DMS153 (cell line): ENCODE results near the gene PLEKHA8.
"Not testable (repeated sequence)": the region's sequence is repeated elsewhere in the genome, so short reads cannot be mapped to it uniquely, and the experiment has no call there.

ENCODE experiments used
- DNase-seq: peaks from one replicate; lab custom pipeline; 2025; lab: John Stamatoyannopoulos, UW

PLEKHA8 gene

DNA sequence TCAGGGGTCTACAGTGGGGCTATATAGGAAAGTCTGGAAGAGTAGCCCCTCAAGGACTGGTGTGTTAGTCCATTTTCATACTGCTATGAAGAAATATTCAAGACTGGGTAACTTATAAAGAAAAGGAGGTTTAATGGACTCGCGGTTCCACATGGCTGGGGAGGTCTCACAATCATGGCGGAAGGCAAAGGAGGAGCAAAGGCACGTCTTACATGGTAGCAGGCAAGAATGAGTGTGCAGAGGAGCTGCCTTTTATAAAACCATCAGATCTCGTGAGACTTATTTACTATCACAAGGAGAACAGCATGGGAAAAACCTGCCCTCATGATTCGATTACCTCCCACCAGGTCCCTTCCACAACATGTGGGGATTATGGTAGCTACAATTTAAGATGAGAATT, 4.7 kb upstream of the PLEKHA8 start:
- DNase-seq, result no peak

DNA sequence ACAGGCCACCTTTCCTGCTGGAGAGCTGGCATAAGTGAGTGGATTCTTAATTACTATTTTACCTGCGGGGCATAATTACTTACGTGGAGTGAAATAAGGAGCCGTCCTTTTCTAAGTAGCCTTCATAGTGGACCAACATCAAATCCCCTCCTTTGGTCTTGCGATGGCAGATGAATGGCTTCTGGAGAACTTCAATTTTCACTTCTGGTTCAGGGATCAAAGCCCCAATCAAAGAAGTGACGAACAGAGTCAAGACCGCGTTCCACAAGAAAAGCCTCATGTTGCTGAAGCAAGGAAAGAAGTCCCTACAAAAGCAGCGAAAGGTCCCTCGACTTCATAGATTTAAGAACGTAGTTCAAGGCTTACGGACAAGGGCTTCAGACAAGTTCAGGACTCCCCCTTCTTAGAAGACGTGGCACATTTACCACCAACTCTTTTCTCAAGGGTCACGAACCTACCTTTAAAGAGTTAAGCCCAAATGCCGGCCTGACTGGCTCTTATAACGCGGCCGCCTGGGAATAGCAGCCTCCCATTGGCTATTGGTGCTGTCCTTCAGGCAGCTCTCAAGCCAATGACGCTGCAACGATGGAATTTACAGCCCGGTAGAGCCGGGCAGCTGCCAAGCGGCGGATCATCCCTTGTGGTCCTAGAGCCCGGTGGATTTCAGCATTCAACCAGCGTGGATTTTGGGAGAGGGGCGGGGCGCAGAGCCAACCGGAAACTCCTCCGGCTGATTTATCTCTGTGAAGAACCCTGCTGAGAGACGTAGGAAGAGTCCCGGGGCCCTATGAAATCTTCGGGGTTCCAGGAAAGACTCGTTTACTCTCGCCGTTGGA, 1.8 kb upstream of the PLEKHA8 start, which contains the start of gene FKBP14:
TSS of gene FKBP14 (minus strand) at position 474 of the 836 bp plus-strand sequence. CDS start at position 280, 194 bp downstream.
- peak; percentile 99 for DNase-seq

DNA sequence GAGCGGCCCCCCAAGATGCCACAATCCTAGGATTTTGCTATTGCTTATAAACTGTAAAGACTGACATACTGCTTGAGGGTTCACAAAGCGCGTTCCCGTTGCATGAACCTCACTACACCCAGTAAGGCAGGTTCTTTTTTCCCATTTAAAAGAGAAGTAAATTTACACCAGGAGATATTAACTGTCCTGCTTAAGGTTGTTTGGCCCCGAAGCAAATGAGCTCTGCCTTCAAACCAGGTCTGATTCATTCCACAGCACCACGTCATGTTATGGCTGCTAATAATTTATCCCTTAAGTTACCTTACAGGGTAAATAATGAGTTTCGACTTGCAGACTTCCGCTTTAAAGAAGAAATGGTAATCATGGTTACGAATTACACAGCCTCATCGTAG, 1.2 kb upstream of the PLEKHA8 start:
- no peak for DNase-seq

DNA sequence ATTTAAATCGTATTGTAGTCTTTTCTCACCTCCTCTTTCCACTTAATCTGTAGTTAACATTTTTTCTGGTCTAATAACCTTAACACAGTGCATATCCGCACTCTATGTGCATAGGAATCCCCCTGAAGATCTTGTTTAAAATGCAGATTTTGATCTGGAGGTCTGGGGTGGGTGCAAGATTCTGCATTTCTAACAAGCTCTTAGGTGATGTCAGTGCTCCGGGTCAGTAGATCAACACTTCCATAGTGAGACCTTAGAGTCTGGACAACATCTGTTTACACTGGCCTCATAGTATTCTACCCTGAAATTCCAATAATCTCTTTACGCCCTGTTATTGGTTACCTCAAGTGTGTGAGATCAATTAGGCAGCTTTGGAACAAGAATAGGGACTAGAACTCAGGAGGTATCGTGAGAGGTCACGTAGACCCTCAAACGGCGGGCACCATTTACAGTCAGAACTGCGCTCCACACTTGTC, 434 bp upstream of the PLEKHA8 start:
- DNase-seq, result peak; percentile 55

DNA sequence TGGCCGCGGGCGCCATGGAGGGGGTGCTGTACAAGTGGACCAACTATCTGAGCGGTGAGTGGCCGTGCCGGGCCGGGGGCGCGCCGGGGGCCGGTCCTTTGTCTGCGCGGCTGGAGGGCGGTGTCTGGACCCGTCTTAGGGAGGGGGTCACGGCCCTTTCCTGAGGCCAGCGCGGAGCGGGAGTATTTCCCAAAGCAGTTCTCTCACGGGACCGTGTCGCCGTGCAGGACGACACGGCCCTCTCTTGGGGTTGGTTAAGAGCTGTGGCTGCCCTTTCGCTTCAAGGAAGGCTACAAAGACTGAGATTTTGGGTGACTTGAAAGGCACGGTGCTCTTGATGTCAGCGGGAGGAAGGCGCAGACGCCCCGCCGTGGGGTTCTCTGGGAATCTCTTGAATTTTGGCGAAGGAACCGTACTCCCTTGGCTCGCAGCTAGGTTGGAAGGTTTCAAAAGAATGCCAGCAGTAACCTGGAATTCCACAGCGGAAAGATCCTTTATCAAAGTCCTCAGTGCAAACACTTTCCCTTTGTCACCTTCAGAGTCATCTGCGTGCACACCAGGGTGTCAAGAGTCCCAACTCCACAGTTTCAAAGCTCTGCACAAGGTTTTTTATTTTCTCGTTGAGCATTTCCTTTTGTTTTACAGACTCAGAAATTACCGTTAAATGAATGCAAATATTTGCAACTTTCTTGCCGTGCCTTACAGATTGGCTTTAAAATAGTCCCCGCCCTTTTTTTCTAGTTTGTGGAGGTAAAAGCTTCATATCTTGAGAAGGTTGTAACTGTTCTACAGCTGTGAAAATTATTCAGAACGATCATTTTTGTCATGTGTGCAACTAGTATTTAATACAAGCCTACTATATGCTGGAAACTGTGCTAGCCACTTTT, 780 bp downstream of the PLEKHA8 start:
- DNase-seq, result no peak

DNA sequence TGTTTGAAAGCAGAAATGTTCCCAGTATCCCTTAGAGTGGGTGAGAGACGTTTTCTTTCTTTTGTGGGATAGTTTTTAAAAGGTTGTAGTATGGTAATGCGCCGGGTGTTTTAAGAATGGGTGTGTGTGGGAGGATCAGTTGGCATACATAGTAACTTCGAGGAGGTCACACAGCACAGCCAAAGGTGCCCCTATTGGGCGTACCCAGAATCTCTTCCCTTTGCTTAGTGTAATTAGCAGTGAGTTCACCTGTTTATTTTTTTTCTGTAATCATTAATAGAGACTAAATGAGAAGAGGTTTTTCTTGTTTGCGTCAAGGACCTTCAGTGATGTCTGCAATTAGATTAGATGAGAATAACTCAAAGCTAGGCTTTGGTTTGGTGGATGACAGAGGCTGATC, 1.5 kb downstream of the PLEKHA8 start:
- DNase-seq, result no peak

DNA sequence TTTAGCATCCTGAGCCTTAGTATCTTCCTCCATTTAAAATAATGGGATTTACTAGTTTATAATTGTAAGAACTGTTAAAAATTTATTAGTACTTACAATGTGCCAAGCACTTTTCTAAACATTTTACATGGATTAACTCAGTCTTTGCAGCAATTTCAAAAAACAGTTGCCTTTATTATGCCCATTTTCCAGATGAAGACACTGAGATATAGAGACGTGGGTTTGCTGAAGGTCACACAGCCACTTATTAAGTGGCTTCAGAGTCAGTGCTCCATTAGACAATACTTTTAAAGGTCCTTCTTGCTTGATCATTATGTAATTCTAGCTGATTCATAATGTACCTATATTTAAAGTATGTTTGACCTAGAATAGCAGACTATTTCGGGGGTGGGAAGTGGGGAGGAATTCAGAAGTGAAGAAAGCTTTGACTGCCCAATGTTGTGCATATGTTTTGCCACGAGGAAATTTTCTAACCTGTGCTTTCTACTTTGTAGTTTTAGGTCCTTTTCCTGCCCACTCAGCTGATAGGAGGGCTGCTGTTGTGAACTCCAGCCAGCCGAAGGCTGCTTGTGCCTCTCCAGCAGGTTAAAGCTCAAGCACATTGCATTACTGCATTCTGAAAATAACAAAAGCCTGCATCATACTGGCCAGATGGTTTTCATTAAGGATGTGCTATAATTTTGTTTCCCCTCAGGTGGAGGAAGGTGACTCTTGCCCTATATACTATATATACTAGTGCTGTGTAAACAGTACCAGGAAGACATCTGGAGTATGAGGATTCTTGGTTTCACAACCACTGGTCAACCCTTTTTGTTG, 4.3 kb downstream of the PLEKHA8 start:
- no peak for DNase-seq

DNA sequence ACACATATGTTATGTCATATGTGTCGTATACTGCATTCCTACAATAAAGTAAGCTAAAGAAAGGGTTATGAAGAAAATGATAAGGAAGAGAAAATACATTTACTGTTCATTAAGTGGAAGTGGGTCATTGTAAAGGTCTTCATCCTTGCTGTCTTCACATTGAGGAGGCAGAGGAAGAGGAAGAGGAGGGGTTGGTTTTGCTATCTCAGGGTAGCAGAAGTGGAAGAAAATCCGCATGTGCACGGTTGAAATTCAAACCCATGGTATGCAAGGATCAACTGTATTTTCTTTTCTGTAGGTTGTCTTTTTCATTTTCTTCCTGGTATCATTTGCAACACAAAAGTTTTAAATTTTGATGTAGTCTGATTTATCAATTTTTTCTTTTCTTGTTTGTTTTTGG, 6.3 kb downstream of the PLEKHA8 start:
- no peak for DNase-seq

DNA sequence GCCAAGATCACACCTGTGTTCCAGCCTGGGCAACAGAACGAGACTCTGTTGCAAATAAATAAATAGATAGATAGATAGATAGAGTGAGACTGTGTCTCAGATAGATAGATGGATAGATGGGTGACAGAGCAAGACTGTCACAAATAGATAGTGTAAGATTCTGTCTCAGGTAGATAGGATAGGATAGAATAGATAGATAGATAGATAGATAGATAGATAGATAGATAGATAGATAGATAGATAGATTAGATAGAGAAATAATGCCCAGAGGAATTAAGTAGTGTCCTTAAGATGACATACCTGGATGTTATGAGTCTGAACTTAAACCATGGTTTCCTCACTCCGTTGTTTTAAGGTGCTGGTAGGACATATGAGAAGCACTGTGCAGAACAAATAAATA, 8.0 kb downstream of the PLEKHA8 start:
- DNase-seq, result no peak

DNA sequence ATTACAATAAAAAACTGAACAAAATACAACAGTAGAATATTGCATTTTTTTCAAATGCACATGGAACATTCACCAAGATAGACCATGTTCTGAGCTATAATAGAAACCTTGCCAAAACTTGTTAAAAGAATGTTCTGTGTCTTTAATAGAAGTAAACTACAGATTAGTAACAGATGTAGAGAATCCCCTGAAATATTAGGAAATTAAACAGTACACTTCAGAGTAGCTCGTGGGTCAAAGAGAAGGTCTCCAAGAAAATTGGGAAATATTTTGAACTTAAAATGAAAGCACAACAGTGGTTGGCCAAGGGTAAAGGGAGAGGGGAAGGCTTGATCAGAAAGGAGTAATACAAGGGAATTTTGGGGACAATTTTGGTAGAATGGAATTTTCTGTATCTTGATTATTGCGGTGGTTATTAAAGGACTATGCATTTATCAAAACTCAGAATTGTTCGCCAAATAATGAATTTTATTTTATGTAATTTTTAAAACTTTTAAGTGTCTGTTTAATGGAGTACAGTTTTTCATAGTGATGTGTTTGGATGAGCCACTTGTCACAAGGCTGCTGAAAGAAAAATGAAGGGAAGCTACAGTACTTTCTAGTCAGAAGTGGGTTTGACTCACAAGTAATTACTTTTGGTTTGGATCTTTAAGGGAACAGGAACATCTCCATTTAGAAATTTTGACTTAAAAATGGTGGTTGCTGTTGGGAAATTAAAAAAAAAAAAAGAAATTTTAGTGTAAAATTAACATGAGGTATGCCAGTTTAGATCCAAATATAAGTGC, 10.2 kb downstream of the PLEKHA8 start:
- DNase-seq, result no peak

DNA sequence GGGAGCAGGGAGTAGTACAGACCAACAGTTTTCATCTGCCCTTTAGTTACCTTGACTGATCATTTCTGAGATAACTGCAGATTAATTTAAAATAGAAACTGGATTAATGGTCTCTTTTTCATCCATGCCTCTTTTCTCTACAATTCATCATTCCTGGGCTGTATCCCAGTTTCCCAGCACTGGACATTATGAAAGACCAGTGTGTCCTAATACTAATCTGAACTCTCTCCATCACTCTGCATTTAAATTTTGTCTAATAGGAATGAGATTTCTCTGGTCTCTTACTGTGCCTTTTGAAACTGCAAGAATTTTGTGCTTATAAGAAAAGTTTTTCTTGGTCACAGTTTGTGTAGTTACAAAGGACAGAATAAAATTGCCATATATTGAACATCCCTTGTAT, 12.7 kb downstream of the PLEKHA8 start:
- no peak for DNase-seq

DNA sequence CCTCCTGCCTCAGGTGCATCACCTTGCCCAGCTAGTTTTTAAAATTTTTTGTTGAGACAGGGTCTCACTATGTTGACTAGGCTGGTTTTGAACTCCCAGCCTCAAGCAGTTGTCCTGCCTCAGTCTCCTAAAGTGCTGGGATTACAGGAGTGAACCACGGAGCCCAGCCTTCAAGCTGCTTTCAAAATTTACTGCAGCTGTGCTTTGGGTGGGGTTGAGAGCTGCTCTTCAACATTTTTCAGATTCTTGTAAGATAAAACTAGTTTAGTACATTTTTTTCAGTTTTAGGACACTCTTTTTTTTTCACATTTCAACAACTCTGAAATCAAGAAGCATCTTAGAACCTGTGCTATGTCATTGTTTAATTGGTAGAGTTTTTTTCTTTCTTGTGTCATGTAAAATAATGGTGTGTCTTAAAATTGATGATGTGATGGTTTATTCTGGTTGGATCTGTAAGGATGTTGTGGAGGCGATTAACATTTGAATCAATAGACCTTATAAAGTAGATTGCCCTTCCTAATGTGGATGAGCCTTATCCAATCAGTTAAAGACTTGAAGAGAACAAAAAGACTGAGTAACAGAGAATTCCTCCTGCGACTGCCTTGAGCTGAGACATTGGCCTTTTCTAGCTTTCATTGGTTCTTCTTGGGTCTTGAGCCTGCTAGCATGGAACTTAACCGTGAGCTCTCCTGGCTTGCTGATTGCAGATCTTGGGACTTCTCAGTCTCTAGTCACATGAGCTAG, 13.5 kb downstream of the PLEKHA8 start:
- DNase-seq, result no peak

DNA sequence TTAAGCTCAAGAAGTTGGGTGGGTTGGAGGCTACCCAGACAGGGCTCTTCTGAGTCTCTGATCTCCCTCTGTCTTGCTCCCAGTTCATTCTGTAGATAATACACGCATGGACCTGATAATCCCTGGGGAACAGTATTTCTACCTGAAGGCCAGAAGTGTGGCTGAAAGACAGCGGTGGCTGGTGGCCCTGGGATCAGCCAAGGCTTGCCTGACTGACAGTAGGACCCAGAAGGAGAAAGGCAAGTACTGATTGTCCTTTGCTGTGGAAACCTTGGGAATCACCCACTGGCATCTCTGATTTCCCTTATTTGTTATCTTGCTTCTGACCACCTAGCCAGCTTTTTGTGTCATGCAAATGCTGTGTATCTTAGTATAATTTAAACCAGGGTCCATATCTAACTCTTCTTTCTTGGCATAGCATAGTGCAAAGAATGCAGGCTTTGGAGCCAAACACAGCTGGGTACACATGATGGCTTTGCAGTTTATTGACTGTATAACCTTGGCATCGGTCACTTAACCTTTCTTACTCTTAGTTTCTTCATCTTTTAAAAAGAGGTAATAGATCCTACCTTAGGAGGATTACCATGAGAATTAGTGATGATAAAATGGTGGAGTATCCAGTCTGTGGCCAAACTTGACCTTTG, 18.0 kb downstream of the PLEKHA8 start:
- no peak for DNase-seq

DNA sequence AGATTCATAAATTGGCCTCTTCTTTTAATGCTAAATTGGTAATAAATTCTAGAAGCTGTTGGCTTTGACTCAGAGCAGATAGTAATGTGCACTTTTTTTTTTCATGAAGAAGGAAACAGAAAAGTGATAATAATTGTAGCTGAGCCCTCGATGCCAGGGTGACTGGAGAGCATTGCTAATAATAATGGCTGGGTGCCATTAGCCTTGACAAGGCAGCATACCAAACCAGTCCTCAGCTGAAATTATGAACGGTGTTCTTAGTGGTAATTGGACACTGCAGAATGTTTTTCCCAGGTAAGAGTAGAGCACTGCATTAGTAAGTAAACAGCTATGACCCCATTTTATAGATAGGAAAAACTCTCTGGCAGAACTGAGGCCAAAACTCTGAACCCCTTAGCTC, 18.9 kb downstream of the PLEKHA8 start:
- no peak for DNase-seq

DNA sequence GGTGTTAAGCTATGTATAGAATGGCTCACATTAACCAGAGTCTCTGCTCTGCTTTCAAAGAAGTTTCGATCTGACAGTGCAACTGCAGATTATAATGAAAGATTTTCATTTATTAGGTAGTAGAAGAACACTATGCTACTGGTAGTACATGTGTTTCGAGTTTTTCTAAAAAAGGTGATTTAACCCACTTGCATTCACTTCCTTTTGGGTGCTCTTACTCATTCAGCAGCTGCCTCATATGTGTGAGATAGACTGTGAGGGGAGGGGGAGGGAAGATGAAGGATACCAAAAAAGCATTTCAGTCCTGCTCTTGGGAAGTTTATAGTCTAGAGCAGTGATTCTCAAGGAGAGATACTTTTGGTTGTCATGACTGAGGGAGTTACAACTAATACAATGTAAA, 20.4 kb downstream of the PLEKHA8 start:
- DNase-seq, result no peak

DNA sequence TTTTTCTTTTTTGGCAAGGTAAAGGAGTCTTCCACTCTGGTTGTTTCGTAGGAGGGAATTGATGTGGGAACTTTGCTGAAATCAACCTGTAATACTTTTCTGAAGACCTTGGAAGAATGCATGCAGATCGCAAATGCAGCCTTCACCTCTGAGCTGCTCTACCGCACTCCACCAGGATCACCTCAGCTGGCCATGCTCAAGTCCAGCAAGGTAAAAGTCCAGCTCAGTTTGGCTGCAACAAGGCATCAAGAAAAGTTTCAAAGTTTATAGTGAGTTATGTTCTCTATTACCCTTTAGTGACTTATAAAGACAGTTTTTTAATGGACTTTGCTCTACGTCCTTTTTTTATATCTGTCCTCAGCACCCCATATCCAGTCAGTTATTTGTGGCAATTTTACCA, 21.0 kb downstream of the PLEKHA8 start:
- DNase-seq, result no peak

DNA sequence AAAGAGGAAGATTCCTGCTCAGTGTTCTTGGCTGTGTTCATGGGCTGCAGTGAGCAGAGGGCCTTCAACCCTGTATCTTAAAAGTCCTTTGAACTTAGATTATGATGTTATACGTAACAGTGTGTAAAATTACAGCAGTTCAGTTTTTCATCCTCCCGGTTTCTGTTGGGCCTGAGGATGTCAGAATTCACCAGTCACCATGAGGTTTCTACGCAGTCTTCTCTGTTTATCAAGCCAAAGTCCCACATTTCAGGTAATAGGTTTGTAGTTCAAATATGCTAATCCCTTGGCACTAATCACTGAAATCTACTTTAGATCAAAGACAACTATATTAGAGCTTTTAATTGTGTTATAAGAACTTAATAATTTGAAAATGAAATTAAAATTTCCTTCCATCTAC, 24.9 kb downstream of the PLEKHA8 start:
- no peak for DNase-seq

DNA sequence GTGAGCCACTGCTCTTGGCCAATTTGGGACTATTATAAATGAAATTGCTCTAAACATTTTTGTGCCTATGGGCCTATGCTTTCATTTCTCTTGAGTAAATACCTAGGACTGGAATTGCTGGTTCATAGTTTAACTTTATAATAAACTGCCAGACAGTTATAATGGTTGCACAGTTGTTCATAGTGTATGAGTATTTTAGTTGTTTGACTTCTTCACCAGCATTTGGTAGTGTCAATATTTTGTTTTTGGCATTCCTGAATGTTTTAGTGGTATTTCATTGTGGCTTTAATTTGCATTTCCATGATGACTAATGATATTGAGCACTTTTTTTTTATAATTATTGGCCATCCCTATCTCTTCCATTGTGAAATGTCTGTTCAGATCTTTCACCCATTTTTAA, 29.5 kb downstream of the PLEKHA8 start:
- DNase-seq, result no peak

DNA sequence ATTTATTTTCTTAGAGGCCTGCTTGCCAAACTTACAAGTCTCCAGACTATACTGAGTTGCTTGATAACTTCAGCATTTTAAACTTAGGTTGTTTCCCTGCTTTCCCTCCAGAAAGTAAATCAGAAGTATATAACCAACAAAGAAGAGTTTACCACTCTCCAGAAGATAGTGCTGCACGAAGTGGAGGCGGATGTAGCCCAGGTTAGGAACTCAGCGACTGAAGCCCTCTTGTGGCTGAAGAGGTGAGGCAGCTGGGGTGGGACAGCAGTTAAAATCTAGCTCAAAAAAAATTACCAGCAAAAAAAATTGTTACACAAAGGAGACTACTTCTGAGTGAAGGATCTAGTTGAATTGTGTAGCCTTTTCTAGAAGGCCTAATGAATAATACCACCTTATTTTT, 33.6 kb downstream of the PLEKHA8 start:
- not testable (repeated sequence) for DNase-seq

DNA sequence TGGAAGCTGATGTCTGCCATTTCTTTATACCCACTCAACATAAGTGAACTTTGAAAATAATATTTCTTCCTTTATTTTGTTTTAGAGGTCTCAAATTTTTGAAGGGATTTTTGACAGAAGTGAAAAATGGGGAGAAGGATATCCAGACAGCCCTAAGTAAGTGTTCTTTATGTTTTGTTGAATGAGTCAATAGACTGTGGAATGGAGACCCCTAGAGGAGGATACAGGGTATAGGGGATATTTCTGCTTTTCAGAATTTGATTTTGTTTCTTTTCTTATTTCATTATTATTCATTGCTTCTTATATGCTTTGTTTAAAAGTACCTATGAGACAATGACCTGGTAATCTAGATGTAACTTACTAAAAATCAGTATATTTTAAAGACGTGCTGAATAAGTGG, 34.4 kb downstream of the PLEKHA8 start:
- no peak for DNase-seq
